Suprapubic skin (tissue), 4 donors: ENCODE results near the gene PLXNB3. TPM values are rescaled to one million over a fixed set of nuclear protein-coding genes. Genes with fewer than 3 reads are reported as not detected.
"Not testable (repeated sequence)": the region's sequence is repeated elsewhere in the genome, so short reads cannot be mapped to it uniquely, and the experiment has no call there.

ENCODE experiments used
- DNase-seq, 2 donors: peaks; one replicate each; pipeline ENCODE4 v3.0.0-alpha.2; 2019; ENCODE audit warnings: low spot score in 2 of 2
- H3K27ac ChIP-seq: fragments of 200-600 bp; sonication (generic); one replicate; pipeline ENCODE4 v1.5.1; 2019
- H3K27me3 ChIP-seq: fragments of 200-600 bp; sonication (generic); one replicate; pipeline ENCODE4 v1.5.1; 2019
- H3K36me3 ChIP-seq: fragments of 200-600 bp; sonication (generic); one replicate; pipeline ENCODE4 v1.5.1; 2019
- H3K4me1 ChIP-seq: fragments of 200-600 bp; sonication (generic); one replicate; pipeline ENCODE4 v1.5.1; 2019
- H3K4me3 ChIP-seq: fragments of 200-600 bp; sonication (generic); one replicate; pipeline ENCODE4 v1.5.1; 2019; ENCODE audit warnings: mild to moderate bottlenecking
- H3K9me3 ChIP-seq: fragments of 200-600 bp; sonication (generic); one replicate; pipeline ENCODE4 v1.5.1; 2019
- CTCF ChIP-seq, 2 donors: fragments of 200-600 bp in 1 of 2; fragments of 450-650 bp in 1 of 2; sonication (generic) in 1 of 2; IDR thresholded peaks; one replicate each; pipeline ENCODE4 v1.5.1; 2016 to 2019; ENCODE audit warnings: antibody characterized with exemption in 2 of 2, mild to moderate bottlenecking in 1 of 2, moderate library complexity in 1 of 2
- EP300 ChIP-seq: sonication (generic); formaldehyde crosslinking; IDR thresholded peaks from one replicate; pipeline ENCODE4 v1.6.1; 2017; ENCODE audit warnings: antibody characterized with exemption
- POLR2A ChIP-seq, 2 donors: fragments of 450-650 bp; IDR thresholded peaks; one replicate each; pipeline ENCODE4 v1.6.1; 2017; ENCODE audit warnings: antibody characterized with exemption in 2 of 2, mild to moderate bottlenecking in 2 of 2, moderate library complexity in 2 of 2
- POLR2AphosphoS5 ChIP-seq, 3 donors: sonication (generic); formaldehyde crosslinking; IDR thresholded peaks; one replicate each; pipeline ENCODE4 v1.6.1; 2017; ENCODE audit warnings: antibody characterized with exemption in 3 of 3
- WGBS: methylation state at CpG from one replicate; pipeline ENCODE4 v1.1.5; 2018; 5-methylcytosine and 5-hydroxymethylcytosine counted together
- total RNA-seq, 4 donors: library from RNA; depleted of rRNA; stranded (reverse); fragments of >200 nt; gene quantifications; one replicate each; pipeline ENCODE4 v1.1.0, GENCODE V29; 2016

Gene PLXNB3
- total RNA-seq, 4 donors from 2014 or later, result 13.5 to 23.9 (median 19.8) TPM

GRCh38 chrX:153744210-153745066 lies 19.6 kb upstream of the PLXNB3 start:
- WGBS, result 41% methylated on average over 25 of the region's 38 CpGs
- Histone ChIP-seq H3K4me1 (peaks cover 15% of the 10 kb centered on the region), H3K27me3 (no peaks in the 10 kb centered on the region), H3K4me3 (peak overlapping the region; percentile 20), H3K9me3 (no peaks in the 10 kb centered on the region), H3K36me3 (no peaks in the 10 kb centered on the region), H3K27ac (no peak overlapping the region)
- peak in 1 of 2 donors; percentile 62 for DNase-seq
- TF ChIP-seq POLR2AphosphoS5 (IDR thresholded peaks at IDR 0.05) (no peak), CTCF (IDR thresholded peaks at IDR 0.05) (no peak), EP300 (no peak), POLR2A (IDR thresholded peaks at IDR 0.05) (no peak)

GRCh38 chrX:153745067-153745433 lies 19.0 kb upstream of the PLXNB3 start:
- H3K36me3 ChIP-seq, DNase-seq, H3K4me3 ChIP-seq, H3K27ac ChIP-seq, H3K27me3 ChIP-seq, H3K9me3 ChIP-seq: not testable (repeated sequence)
- peaks cover 13% of the 10 kb centered on the region for H3K4me1 ChIP-seq
- WGBS, result 68% methylated on average over 12 of the region's 12 CpGs

- TF ChIP-seq POLR2AphosphoS5 (IDR thresholded peaks at IDR 0.05) (no peak), POLR2A (IDR thresholded peaks at IDR 0.05) (no peak), EP300 (no peak), CTCF (IDR thresholded peaks at IDR 0.05) (no peak)
- 87% methylated on average over 3 of the region's 3 CpGs for WGBS
- H3K27me3 ChIP-seq, result no peaks in the 10 kb centered on the region
- H3K9me3 ChIP-seq, result no peaks in the 10 kb centered on the region
- no peaks in the 10 kb centered on the region for H3K36me3 ChIP-seq
- H3K4me3 ChIP-seq, result no peak overlapping the region
- no peak for DNase-seq
- no peak overlapping the region for H3K27ac ChIP-seq
- H3K4me1 ChIP-seq, result peaks cover 13% of the 10 kb centered on the region
Observed at GRCh38 chrX:153746359-153746758, 17.7 kb upstream of the PLXNB3 start.

- not testable (repeated sequence) for DNase-seq, H3K9me3 ChIP-seq, H3K4me3 ChIP-seq, H3K36me3 ChIP-seq, H3K27me3 ChIP-seq, H3K27ac ChIP-seq
- peaks cover 13% of the 10 kb centered on the region for H3K4me1 ChIP-seq
- 58% methylated on average over 6 of the region's 6 CpGs for WGBS
Observed at GRCh38 chrX:153746991-153747390, 17.1 kb upstream of the PLXNB3 start.

- not testable (repeated sequence) for DNase-seq, H3K27me3 ChIP-seq, H3K4me3 ChIP-seq, H3K9me3 ChIP-seq, H3K4me1 ChIP-seq, H3K36me3 ChIP-seq, H3K27ac ChIP-seq
- WGBS, result 80% methylated on average over 7 of the region's 7 CpGs
Observed at GRCh38 chrX:153749017-153749416, 15.0 kb upstream of the PLXNB3 start.

GRCh38 chrX:153750127-153750774 lies 13.8 kb upstream of the PLXNB3 start:
- no peaks in the 10 kb centered on the region for H3K4me1 ChIP-seq
- no peaks in the 10 kb centered on the region for H3K27me3 ChIP-seq
- H3K36me3 ChIP-seq, result no peaks in the 10 kb centered on the region
- 73% methylated on average over 12 of the region's 12 CpGs for WGBS
- H3K9me3 ChIP-seq, result no peaks in the 10 kb centered on the region
- no peak overlapping the region for H3K4me3 ChIP-seq
- no peak for DNase-seq
- H3K27ac ChIP-seq, result no peak overlapping the region
- no peak for TF ChIP-seq POLR2A (IDR thresholded peaks at IDR 0.05)

GRCh38 chrX:153755136-153755535 lies 8.9 kb upstream of the PLXNB3 start:
- TF ChIP-seq EP300 (no peak), POLR2AphosphoS5 (IDR thresholded peaks at IDR 0.05) (no peak), CTCF (IDR thresholded peaks at IDR 0.05) (no peak), POLR2A (IDR thresholded peaks at IDR 0.05) (no peak)
- Histone ChIP-seq H3K9me3 (no peaks in the 10 kb centered on the region), H3K27me3 (no peaks in the 10 kb centered on the region), H3K27ac (no peak overlapping the region), H3K4me3 (no peak overlapping the region), H3K36me3 (no peaks in the 10 kb centered on the region), H3K4me1 (no peaks in the 10 kb centered on the region)
- peak in 1 of 2 donors; percentile 14 for DNase-seq
- WGBS, result 86% methylated on average over 1 of the region's 1 CpG
